Measurements from ENCODE around the gene RYR3. TPM values are rescaled to one million over a fixed set of nuclear protein-coding genes. Genes with fewer than 3 reads are reported as not detected.
"Not testable (repeated sequence)": the region's sequence is repeated elsewhere in the genome, so short reads cannot be mapped to it uniquely, and the experiment has no call there.

Gene RYR3
- total RNA-seq, 1 donor from 2014 or later, result 0.61 TPM

DNA sequence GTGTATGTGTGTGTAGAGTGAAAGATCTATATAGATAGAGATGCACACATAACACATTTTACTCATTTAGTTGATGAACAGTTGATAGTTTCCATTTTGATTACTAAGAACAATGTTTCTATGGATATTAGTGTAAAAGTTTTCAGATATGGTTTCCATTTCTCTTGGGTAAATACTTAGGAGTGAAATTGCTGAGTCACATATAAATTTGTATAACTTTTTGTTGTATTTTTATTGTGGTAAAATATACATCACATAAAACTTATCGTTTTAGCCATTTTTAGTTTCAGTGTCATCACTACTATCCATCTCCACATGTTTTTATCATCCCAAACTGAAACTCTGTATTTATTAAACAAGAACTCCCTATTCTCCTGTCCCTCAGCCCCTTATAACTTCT lies 258.3 kb downstream of the RYR3 start:
- no peaks in the 10 kb centered on the region for H3K4me1 ChIP-seq

DNA sequence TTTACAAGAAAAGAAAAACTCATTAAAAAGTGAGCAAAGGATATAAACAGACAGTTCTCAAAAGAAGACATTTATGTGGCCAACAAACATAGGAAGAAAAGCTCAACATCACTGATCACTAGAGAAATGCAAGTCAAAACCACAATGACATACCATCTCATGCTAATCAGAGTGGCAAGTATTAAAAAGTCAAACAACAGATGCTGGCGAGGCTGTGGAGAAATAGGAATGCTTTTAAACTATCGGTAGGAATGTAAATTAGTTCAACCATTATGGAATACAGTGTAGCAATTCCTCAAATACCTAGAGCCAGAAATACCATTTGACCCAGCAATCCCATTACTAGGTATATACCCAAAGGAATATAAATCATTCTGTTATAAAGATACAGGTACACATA lies 267.1 kb downstream of the RYR3 start:
- DNase-seq, ATAC-seq: not testable (repeated sequence)

More for the DNA sequence above, 258.3 kb downstream of the RYR3 start:
- DNase-seq (no peak), ATAC-seq (no peak)
- Histone ChIP-seq H3K36me3 (no peaks in the 10 kb centered on the region), H3K27me3 (no peaks in the 10 kb centered on the region), H3K9me3 (no peaks in the 10 kb centered on the region), H3K4me3 (no peak overlapping the region), H3K27ac (no peak overlapping the region)
- intact Hi-C loops (cut with DNase I), result no loop called here
- TF ChIP-seq, protein P1, sequence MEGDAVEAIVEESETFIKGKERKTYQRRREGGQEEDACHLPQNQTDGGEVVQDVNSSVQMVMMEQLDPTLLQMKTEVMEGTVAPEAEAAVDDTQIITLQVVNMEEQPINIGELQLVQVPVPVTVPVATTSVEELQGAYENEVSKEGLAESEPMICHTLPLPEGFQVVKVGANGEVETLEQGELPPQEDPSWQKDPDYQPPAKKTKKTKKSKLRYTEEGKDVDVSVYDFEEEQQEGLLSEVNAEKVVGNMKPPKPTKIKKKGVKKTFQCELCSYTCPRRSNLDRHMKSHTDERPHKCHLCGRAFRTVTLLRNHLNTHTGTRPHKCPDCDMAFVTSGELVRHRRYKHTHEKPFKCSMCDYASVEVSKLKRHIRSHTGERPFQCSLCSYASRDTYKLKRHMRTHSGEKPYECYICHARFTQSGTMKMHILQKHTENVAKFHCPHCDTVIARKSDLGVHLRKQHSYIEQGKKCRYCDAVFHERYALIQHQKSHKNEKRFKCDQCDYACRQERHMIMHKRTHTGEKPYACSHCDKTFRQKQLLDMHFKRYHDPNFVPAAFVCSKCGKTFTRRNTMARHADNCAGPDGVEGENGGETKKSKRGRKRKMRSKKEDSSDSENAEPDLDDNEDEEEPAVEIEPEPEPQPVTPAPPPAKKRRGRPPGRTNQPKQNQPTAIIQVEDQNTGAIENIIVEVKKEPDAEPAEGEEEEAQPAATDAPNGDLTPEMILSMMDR (IDR thresholded peaks at IDR 0.05), result no peak

DNA sequence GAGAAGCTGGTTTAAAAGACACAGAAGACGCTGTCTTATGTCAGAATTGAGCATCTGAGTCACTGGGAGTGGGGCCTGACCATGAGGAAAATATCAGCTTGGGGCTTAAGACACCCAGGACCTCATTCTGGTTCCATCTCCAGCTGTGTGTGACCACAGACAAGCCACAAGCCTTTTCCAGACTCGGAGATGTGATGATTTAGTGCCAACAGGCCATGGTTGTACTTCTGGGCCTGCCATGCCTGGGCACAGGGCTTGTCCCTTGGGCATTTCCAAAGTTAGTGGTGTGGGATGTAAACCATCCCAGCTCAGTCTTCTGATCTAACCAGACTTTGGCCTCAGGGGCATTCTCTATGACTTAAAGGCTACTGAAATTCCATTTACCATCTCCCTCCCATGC lies 269.8 kb downstream of the RYR3 start:
- intact Hi-C loops (cut with DNase I), result no loop called here

More for the DNA sequence above, 267.1 kb downstream of the RYR3 start:
- H3K27ac ChIP-seq; H3K9me3 ChIP-seq; intact Hi-C loops (cut with DNase I); H3K36me3 ChIP-seq; H3K27me3 ChIP-seq; H3K4me3 ChIP-seq; H3K4me1 ChIP-seq: not testable (repeated sequence)

DNA sequence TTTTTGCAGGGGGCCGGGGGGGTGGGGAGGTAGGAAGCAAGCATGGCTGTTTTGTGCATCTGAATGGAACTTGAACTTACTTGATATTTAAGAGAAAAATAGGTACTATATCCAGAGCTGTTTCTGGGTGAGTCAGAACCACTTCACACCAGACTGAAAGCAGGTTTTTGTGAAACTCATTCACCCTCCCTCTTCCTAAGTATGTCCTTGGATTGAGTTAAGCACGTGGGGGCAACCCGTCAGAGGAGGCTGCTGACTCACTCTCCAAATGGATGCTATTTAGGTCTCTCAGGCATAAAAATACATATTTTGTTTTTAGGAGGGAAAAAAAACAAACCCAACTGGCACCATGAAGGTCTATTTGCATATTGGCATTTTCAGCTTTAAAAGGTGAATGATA lies 270.3 kb downstream of the RYR3 start:
- TF ChIP-seq, protein P1 (IDR thresholded peaks at IDR 0.05), result no peak
- Histone ChIP-seq H3K4me3 (no peak overlapping the region), H3K36me3 (no peaks in the 10 kb centered on the region), H3K27me3 (no peaks in the 10 kb centered on the region), H3K4me1 (no peaks in the 10 kb centered on the region), H3K27ac (no peak overlapping the region), H3K9me3 (no peaks in the 10 kb centered on the region)
- ATAC-seq, result peak; percentile 84
- no peak for DNase-seq
- intact Hi-C loops (cut with DNase I), result no loop called here

More for the DNA sequence above, 269.8 kb downstream of the RYR3 start:
- no peak for ATAC-seq
- Histone ChIP-seq H3K27me3 (no peaks in the 10 kb centered on the region), H3K36me3 (no peaks in the 10 kb centered on the region), H3K4me3 (no peak overlapping the region), H3K9me3 (no peaks in the 10 kb centered on the region), H3K27ac (no peak overlapping the region), H3K4me1 (no peaks in the 10 kb centered on the region)
- no peak for DNase-seq
- TF ChIP-seq, protein P1 (IDR thresholded peaks at IDR 0.05), result no peak

DNA sequence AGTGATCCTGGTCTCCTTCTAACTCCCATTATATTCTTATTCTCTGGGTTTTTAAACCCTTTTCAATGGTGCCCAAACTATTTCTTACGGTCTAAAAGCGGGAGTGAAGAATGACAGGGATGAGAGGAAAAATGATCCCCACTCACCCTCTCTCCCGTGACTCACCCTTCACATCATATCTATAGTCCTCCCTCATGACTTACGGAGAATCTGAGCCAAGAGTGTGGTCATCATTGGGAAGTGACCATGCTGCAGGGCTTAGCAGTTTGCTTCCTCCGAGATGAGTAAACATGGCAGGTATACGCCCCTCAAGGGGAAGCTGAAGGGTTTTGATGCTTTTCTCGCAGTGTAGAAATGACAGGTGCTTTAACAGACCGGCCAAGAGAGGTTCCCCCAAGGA lies 274.0 kb downstream of the RYR3 start:
- Histone ChIP-seq H3K27ac (no peak overlapping the region), H3K27me3 (no peaks in the 10 kb centered on the region), H3K36me3 (no peaks in the 10 kb centered on the region), H3K4me1 (no peaks in the 10 kb centered on the region), H3K4me3 (no peak overlapping the region), H3K9me3 (no peaks in the 10 kb centered on the region)
- no peak for DNase-seq
- ATAC-seq, result no peak
- TF ChIP-seq, protein P1 (IDR thresholded peaks at IDR 0.05), result no peak
- intact Hi-C loops (cut with DNase I), result no loop called here

DNA sequence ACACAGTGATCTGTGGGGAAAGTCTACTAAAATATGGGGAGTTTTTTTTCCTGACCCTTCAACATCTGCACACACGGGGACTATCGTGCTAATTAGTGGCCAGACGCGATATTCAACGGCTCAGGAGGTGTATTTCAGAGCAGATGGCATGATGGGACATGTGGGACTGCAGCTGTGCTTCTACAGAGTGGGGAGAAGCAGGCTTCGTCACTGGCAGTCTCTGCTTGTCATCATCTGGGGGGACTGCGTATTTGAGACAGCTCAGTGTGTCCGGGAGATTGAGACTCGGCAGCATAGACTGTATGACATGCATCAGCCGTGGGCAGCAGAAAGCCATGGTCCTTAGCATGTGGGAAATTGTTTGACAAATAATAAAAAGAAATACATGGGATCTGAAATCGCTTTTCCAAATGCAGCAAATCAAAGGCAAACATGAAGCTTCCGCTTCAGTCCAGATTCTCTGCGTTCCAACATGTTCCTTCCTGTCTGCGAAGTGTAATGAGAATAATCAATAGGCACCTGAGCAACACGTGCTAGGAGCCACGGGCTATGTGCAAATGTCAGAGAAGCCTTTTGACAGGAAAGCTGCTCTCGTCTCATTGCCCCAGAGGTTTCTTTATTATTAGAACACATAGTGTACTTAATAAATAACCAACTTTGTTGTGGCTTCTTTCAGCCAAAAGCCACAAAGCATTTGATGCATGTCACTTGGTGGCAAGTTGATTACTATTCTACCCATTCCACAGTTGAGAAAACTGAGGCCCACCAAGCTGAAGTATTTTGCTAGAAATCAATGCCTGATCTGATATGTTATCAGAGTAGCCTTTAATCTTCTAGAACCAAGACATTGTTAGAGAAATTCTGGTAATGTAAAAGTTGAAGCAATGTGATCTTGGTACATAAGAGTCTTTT lies 276.3 kb downstream of the RYR3 start:
- Histone ChIP-seq H3K9me3 (no peaks in the 10 kb centered on the region), H3K4me3 (no peak overlapping the region)
- intact Hi-C loops (cut with DNase I), result no loop called here

More for the DNA sequence above, 276.3 kb downstream of the RYR3 start:
- DNase-seq (no peak), ATAC-seq (no peak)
- TF ChIP-seq, protein P1 (IDR thresholded peaks at IDR 0.05), result no peak
- H3K36me3 ChIP-seq, result no peaks in the 10 kb centered on the region
- H3K27ac ChIP-seq, result no peak overlapping the region
- H3K27me3 ChIP-seq, result no peaks in the 10 kb centered on the region
- H3K4me1 ChIP-seq, result no peaks in the 10 kb centered on the region

Measured in upper lobe of right lung (tissue), 1 donor.